ENCODE data around the gene MYBPC2.

The MYBPC2 gene

DNA sequence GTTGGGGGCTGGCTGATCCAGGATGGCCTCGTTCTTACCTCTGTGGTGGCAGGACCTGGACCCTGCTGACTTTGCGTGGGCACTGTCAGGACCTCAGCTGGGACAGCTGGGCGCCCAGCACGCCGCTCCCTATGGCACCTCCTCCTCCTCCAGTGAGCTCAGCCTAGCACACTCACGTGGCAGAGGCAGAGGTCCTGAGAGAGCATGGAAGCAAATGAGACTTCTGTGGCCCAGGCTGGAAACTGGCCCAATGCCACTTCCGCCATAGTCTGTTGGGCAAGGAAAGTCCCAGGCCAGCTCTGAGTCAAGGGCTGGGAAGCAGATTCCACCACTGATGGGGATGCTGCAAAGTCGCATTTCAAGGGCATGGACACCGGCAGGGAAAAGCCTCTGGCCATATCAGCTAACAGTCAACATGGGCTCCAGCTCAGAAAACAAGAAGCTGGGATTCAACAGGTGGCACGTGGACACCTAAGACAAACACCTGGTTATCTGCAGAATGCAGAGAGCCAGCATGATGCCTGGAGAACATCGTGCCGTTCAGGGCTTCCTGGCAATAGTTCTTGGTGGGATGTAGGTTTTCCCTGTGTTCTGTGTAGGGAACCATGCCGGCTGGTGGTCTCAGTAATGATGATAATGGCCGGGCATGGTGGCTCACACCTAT is 16.7 kb downstream of the MYBPC2 start:
- ATAC-seq: no peak; the same call in 2 of the 3 replicates
- TF ChIP-seq ZNF70 (CRISPR knock-in tag; IDR thresholded peaks at IDR 0.05) (no peak), ZC3H10 (CRISPR knock-in tag; IDR thresholded peaks at IDR 0.05) (no peak), ARNTL (CRISPR knock-in tag; IDR thresholded peaks at IDR 0.05; ENCODE audit: borderline replicate concordance, low read depth) (no peak)
- TF ChIP-seq, protein P1, sequence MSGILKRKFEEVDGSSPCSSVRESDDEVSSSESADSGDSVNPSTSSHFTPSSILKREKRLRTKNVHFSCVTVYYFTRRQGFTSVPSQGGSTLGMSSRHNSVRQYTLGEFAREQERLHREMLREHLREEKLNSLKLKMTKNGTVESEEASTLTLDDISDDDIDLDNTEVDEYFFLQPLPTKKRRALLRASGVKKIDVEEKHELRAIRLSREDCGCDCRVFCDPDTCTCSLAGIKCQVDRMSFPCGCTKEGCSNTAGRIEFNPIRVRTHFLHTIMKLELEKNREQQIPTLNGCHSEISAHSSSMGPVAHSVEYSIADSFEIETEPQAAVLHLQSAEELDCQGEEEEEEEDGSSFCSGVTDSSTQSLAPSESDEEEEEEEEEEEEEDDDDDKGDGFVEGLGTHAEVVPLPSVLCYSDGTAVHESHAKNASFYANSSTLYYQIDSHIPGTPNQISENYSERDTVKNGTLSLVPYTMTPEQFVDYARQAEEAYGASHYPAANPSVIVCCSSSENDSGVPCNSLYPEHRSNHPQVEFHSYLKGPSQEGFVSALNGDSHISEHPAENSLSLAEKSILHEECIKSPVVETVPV (CRISPR knock-in tag; IDR thresholded peaks at IDR 0.05): no peak

DNA sequence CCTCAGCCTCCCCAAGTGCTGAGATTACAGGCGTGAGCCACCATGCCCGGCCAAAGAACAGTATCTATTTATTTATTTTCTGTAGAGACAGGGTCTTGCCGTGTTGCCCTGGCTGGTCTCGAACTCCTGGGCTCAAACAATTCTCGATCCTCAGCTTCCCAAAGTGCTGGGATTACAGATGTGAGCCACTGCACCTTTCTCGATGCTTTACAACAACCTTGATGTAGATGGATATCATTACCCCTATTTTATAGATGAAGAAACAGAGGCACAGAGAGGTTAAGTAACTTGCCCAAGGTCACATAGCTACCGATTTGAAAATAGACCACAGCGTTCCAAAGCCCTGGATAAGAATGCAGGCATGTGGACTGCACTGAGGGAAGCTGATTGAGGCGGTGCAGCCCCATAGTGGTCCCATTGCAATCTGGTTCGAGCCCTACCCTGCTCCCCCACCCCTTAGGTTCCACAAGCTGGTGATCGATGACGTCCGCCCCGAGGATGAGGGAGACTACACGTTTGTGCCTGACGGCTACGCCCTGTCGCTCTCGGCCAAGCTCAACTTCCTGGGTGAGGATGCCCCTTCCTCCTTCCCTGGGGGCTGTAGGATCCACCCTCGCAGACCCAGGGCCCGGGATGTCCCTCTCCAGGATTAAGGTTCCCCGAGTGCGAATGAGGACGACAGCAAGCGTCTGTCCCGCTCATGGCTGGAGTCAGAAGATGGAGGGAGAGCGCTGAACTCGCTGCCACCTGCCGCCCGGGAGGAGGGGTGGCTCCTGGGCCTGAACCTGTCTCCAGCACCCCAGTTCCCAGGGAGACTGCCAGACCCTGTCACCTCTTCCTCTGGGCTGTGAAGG is 17.9 kb downstream of the MYBPC2 start:
- TF ChIP-seq, protein P1 (CRISPR knock-in tag; IDR thresholded peaks at IDR 0.05): no peak
- TF ChIP-seq ZFP30 (CRISPR knock-in tag; IDR thresholded peaks at IDR 0.05): no peak
- TF ChIP-seq ISL1 (CRISPR knock-in tag; IDR thresholded peaks at IDR 0.05): no peak
- TF ChIP-seq, protein P2, sequence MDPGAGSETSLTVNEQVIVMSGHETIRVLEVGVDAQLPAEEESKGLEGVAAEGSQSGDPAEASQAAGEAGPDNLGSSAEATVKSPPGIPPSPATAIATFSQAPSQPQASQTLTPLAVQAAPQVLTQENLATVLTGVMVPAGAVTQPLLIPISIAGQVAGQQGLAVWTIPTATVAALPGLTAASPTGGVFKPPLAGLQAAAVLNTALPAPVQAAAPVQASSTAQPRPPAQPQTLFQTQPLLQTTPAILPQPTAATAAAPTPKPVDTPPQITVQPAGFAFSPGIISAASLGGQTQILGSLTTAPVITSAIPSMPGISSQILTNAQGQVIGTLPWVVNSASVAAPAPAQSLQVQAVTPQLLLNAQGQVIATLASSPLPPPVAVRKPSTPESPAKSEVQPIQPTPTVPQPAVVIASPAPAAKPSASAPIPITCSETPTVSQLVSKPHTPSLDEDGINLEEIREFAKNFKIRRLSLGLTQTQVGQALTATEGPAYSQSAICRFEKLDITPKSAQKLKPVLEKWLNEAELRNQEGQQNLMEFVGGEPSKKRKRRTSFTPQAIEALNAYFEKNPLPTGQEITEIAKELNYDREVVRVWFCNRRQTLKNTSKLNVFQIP (CRISPR knock-in tag; IDR thresholded peaks at IDR 0.05; ENCODE audit: borderline replicate concordance, low read depth): no peak
- TF ChIP-seq, protein P3, sequence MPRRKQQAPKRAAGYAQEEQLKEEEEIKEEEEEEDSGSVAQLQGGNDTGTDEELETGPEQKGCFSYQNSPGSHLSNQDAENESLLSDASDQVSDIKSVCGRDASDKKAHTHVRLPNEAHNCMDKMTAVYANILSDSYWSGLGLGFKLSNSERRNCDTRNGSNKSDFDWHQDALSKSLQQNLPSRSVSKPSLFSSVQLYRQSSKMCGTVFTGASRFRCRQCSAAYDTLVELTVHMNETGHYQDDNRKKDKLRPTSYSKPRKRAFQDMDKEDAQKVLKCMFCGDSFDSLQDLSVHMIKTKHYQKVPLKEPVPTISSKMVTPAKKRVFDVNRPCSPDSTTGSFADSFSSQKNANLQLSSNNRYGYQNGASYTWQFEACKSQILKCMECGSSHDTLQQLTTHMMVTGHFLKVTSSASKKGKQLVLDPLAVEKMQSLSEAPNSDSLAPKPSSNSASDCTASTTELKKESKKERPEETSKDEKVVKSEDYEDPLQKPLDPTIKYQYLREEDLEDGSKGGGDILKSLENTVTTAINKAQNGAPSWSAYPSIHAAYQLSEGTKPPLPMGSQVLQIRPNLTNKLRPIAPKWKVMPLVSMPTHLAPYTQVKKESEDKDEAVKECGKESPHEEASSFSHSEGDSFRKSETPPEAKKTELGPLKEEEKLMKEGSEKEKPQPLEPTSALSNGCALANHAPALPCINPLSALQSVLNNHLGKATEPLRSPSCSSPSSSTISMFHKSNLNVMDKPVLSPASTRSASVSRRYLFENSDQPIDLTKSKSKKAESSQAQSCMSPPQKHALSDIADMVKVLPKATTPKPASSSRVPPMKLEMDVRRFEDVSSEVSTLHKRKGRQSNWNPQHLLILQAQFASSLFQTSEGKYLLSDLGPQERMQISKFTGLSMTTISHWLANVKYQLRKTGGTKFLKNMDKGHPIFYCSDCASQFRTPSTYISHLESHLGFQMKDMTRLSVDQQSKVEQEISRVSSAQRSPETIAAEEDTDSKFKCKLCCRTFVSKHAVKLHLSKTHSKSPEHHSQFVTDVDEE (CRISPR knock-in tag; IDR thresholded peaks at IDR 0.05): no peak
- TF ChIP-seq RARB (CRISPR knock-in tag; IDR thresholded peaks at IDR 0.05): no peak
- TF ChIP-seq ZNF70 (CRISPR knock-in tag; IDR thresholded peaks at IDR 0.05): no peak
- TF ChIP-seq SNAI2 (CRISPR knock-in tag; IDR thresholded peaks at IDR 0.05): no peak
- no peak for TF ChIP-seq GLIS3 (CRISPR knock-in tag; IDR thresholded peaks at IDR 0.05)
- TF ChIP-seq ZNF8 (CRISPR knock-in tag; IDR thresholded peaks at IDR 0.05): no peak
- TF ChIP-seq BACH2 (CRISPR knock-in tag; IDR thresholded peaks at IDR 0.05; ENCODE audit: borderline replicate concordance): no peak
- TF ChIP-seq, protein P4, sequence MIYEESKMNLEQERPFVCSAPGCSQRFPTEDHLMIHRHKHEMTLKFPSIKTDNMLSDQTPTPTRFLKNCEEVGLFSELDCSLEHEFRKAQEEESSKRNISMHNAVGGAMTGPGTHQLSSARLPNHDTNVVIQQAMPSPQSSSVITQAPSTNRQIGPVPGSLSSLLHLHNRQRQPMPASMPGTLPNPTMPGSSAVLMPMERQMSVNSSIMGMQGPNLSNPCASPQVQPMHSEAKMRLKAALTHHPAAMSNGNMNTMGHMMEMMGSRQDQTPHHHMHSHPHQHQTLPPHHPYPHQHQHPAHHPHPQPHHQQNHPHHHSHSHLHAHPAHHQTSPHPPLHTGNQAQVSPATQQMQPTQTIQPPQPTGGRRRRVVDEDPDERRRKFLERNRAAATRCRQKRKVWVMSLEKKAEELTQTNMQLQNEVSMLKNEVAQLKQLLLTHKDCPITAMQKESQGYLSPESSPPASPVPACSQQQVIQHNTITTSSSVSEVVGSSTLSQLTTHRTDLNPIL (CRISPR knock-in tag; IDR thresholded peaks at IDR 0.05; ENCODE audit: low read depth): no peak
- TF ChIP-seq ZC3H10 (CRISPR knock-in tag; IDR thresholded peaks at IDR 0.05): no peak
- ATAC-seq: no peak

GRCh38 chr19:50451223-50451534 is 18.5 kb downstream of the MYBPC2 start:
- ATAC-seq: no peak
- TF ChIP-seq ZFP3 (CRISPR knock-in tag; IDR thresholded peaks at IDR 0.05) (no peak), PPARA (CRISPR knock-in tag; IDR thresholded peaks at IDR 0.05; ENCODE audit: borderline replicate concordance) (no peak), CSDC2 (CRISPR knock-in tag; IDR thresholded peaks at IDR 0.05) (no peak), ISL1 (CRISPR knock-in tag; IDR thresholded peaks at IDR 0.05) (no peak), ZNF565 (CRISPR knock-in tag; conservative IDR thresholded peaks at IDR 0.05; ENCODE audit: low read depth) (no peak), GLIS3 (CRISPR knock-in tag; IDR thresholded peaks at IDR 0.05) (no peak), OSR1 (CRISPR knock-in tag; IDR thresholded peaks at IDR 0.05) (no peak), SNAI2 (CRISPR knock-in tag; IDR thresholded peaks at IDR 0.05) (no peak), ZC3H10 (CRISPR knock-in tag; IDR thresholded peaks at IDR 0.05) (no peak), PATZ1 (CRISPR knock-in tag; IDR thresholded peaks at IDR 0.05; ENCODE audit: borderline replicate concordance) (no peak), ZFP30 (CRISPR knock-in tag; IDR thresholded peaks at IDR 0.05) (no peak)
- TF ChIP-seq, protein P2 (CRISPR knock-in tag; IDR thresholded peaks at IDR 0.05; ENCODE audit: borderline replicate concordance, low read depth): no peak
- TF ChIP-seq, protein P3 (CRISPR knock-in tag; IDR thresholded peaks at IDR 0.05): no peak

Measured in SK-N-SH treated with all-trans-retinoic acid at 6 μM for 48 hours (cell line).